ENCODE measurements around the gene CHN1. TPM values are rescaled to one million over a fixed set of nuclear protein-coding genes. Genes with fewer than 3 reads are reported as not detected.

Gene CHN1
- polyA plus RNA-seq, 1 donor, result 8.2 TPM

DNA sequence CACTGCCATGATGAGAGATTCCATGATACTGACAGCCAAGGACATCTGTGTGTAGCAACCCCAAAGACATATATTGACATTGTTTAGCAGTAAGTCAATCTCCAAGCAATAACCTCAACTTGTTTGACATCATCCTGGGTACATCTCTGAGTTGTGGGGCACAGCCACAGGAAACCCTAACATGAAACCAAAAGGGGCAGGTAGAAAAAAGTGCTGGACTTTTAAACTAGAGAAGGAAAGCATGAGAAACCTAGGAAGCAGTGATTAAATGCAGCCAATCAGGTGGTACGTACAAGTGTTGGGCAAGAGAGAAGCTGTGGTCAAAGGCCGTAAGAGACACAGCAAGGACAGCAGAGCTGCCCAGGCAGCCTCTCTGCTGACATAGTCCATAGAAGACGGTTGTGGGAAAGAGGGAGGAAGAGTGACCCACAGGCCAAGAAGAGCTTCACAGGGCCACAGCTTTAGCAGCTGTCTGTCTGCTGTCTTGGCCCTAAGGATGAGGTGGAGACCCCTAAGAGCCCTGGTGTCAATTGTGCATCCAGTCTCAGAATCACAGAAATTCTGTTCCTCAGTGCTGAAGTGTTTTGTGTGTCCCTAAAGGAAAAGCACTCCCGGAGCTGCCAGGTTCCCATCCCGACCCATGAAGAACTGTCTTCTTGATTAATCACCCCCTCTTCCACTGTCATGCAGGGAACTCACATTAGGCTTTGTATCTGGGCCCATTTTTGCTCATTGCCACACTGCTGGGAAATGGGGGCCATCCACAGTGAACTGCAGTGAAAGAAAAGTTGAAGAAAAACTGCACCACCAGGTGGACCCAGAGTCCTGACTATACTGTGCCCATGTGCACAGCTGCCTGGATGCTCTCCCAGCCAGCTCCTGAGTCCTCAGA lies 25.4 kb upstream of the CHN1 start:
- Histone ChIP-seq H3K4me3 (ENCODE audit: low read length) (no peak overlapping the region), H3K27ac (ENCODE audit: low read length) (peak overlapping the region; percentile 29), H3K4me1 (ENCODE audit: control insufficient read depth, insufficient read depth, low read length) (peaks cover 3% of the 10 kb centered on the region), H3K36me3 (ENCODE audit: control insufficient read depth, insufficient read depth, low read length) (no peaks in the 10 kb centered on the region), H3K27me3 (ENCODE audit: control insufficient read depth, insufficient read depth, low read length) (no peaks in the 10 kb centered on the region), H3K9me3 (ENCODE audit: control insufficient read depth, low read depth, low read length) (no peaks in the 10 kb centered on the region)
- DNase-seq, result peak; percentile 74 to 77
- no CpG with 5 or more reads among the region's 5 CpGs for WGBS (ENCODE audit: insufficient coverage, low lambda C conversion rate)

DNA sequence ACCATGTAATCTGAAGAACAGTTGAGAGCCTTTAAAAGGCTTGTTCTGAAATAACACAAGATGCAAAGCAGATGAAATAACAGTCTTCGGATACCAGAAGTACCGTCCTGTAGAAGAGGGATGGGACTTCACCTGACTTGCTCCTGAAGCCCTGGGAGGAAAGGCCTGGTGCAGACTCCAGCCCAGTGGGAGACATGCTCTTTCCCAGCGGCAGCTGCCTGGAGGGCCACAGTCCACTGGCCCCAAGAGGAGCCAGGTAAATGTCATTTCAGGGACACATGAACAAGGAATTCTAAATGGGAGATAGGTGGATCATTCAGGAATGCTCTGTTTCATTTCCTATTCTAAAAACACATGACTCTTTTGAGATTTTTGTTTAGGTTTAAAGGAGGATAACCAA lies 22.6 kb upstream of the CHN1 start:
- H3K36me3 ChIP-seq (ENCODE audit: control insufficient read depth, insufficient read depth, low read length), result no peaks in the 10 kb centered on the region
- H3K27me3 ChIP-seq (ENCODE audit: control insufficient read depth, insufficient read depth, low read length), result no peaks in the 10 kb centered on the region
- H3K27ac ChIP-seq (ENCODE audit: low read length), result no peak overlapping the region
- no peak overlapping the region for H3K4me3 ChIP-seq (ENCODE audit: low read length)
- no peaks in the 10 kb centered on the region for H3K9me3 ChIP-seq (ENCODE audit: control insufficient read depth, low read depth, low read length)
- no CpG with 5 or more reads among the region's 3 CpGs for WGBS (ENCODE audit: insufficient coverage, low lambda C conversion rate)
- DNase-seq, result no peak
- H3K4me1 ChIP-seq (ENCODE audit: control insufficient read depth, insufficient read depth, low read length), result peaks cover 3% of the 10 kb centered on the region

DNA sequence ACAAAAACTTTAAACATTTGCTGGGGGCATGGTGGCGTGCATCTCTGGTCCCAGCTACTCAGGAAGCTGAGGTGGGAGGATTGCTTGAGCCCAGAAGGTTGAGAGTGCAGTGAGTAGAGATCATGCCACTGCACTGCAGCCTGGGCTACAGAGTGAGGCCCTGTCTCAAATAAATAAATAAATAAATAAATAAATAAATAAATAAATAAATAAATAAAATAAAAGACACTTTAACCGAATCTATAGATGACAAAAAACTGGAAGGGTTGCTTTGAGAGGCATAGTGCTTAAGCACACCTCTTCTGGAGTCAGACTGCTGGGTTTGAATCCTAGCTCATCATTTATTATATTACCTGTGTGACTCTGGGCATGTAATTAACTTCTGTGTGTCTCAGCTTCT lies 21.2 kb upstream of the CHN1 start:
- peaks cover 3% of the 10 kb centered on the region for H3K4me1 ChIP-seq (ENCODE audit: control insufficient read depth, insufficient read depth, low read length)
- no peak for DNase-seq
- H3K4me3 ChIP-seq (ENCODE audit: low read length), result no peak overlapping the region
- H3K27ac ChIP-seq (ENCODE audit: low read length), result no peak overlapping the region
- no peaks in the 10 kb centered on the region for H3K9me3 ChIP-seq (ENCODE audit: control insufficient read depth, low read depth, low read length)
- no peaks in the 10 kb centered on the region for H3K36me3 ChIP-seq (ENCODE audit: control insufficient read depth, insufficient read depth, low read length)
- WGBS (ENCODE audit: insufficient coverage, low lambda C conversion rate), result 90% methylated on average over 1 of the region's 2 CpGs
- no peaks in the 10 kb centered on the region for H3K27me3 ChIP-seq (ENCODE audit: control insufficient read depth, insufficient read depth, low read length)

DNA sequence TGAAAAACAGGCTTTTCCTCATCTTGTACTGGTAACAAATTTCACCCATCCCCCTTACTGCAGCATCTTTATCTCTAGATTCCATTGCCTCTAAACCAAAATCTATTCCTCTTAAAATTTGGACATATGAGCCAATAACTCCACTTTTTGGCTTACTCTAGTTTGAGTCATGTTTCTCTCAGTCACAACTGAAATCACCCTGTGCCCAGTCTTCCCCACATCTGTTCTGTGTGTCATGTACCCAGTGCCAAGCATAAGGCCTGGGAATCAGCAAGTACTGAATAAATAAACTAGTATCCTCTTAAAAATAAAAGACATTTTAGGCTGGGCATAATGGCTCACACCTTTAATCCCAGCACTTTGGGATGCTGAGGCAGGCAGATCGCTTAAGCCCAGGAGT lies 20.8 kb upstream of the CHN1 start:
- no peak overlapping the region for H3K4me3 ChIP-seq (ENCODE audit: low read length)
- H3K27me3 ChIP-seq (ENCODE audit: control insufficient read depth, insufficient read depth, low read length), result no peaks in the 10 kb centered on the region
- H3K27ac ChIP-seq (ENCODE audit: low read length), result no peak overlapping the region
- H3K9me3 ChIP-seq (ENCODE audit: control insufficient read depth, low read depth, low read length), result no peaks in the 10 kb centered on the region
- WGBS (ENCODE audit: insufficient coverage, low lambda C conversion rate), result no CpG with 5 or more reads among the region's 1 CpG
- no peaks in the 10 kb centered on the region for H3K36me3 ChIP-seq (ENCODE audit: control insufficient read depth, insufficient read depth, low read length)
- no peak for DNase-seq
- H3K4me1 ChIP-seq (ENCODE audit: control insufficient read depth, insufficient read depth, low read length), result peaks cover 1% of the 10 kb centered on the region

DNA sequence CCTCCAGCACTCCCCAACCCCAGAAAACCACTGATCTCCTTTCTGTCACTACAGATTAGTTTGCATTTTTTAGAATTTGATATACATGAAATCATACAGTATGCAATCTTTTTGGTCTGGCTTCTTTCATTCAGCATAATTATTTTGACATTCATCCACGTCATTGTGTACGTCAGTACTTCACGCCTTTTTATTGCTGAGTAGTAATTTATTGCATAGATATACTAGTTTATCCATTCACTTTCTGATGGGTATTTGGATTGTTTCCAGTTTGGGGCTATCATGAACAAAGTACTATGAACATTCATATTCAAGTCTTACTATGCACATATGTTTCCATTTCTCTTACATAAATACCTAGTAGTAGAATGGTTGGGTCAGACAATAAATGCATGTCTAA lies 20.1 kb upstream of the CHN1 start:
- Histone ChIP-seq H3K27me3 (ENCODE audit: control insufficient read depth, insufficient read depth, low read length) (no peaks in the 10 kb centered on the region), H3K27ac (ENCODE audit: low read length) (no peak overlapping the region), H3K36me3 (ENCODE audit: control insufficient read depth, insufficient read depth, low read length) (no peaks in the 10 kb centered on the region), H3K9me3 (ENCODE audit: control insufficient read depth, low read depth, low read length) (no peaks in the 10 kb centered on the region), H3K4me1 (ENCODE audit: control insufficient read depth, insufficient read depth, low read length) (no peaks in the 10 kb centered on the region), H3K4me3 (ENCODE audit: low read length) (no peak overlapping the region)
- DNase-seq, result no peak
- WGBS (ENCODE audit: insufficient coverage, low lambda C conversion rate), result 83% methylated on average over 1 of the region's 3 CpGs

DNA sequence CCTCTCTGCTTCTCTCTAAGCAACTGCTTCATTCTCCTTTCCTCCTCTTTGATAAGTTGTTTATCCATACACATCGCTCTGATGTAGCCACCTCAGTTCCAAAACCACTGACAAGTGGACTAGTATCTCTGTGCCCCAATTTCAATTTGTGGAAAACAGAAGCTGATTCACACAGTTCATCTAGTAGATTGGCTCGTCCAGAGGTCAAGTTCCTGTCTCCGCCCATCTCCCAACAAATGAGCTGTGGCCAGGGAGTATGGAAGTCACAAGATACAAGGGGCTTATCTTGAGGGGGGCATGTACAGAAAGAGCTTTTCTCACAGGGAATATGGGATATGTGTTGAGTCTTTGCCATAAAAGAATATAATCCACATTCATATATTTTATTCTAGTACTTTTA lies 17.7 kb upstream of the CHN1 start:
- WGBS (ENCODE audit: insufficient coverage, low lambda C conversion rate), result no CpG with 5 or more reads among the region's 3 CpGs

DNA sequence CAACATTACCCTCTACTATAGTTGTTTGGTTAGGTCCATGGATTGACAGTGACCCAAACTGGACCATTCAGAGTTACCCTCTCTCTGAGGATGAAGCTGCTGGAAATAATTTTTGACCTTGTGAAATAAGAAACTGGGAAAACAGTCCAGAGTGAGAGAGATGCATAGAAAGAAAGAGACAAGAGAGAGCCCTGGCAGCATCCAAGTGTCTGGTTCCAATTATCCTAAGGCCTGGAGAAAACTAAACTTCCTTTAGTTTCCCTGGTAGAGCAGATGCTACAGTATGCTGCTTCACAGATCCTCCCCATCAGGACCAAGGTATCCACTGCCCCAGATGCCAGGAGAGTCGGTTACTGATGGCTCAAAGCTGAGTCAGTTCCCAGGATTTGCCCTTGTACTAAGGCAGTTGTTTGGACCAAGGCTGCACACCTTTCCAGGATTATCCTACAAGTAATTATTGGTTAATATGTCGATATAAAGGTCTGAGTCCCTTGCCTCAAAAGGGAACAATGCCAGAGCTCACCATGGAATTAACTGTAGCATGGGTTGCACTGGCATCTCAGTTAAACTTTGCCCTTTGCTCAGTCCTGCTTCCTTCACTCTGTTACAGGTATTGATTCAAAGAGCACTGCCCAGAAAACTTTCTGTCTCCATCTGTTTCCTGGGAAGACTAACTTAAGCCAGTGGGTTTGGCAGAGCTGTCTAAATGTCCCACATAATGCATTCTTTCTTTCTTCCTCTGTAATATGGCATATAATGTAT lies 14.6 kb upstream of the CHN1 start:
- no peak for DNase-seq
- WGBS (ENCODE audit: insufficient coverage, low lambda C conversion rate), result no CpG with 5 or more reads among the region's 2 CpGs
- H3K9me3 ChIP-seq (ENCODE audit: control insufficient read depth, low read depth, low read length), result no peaks in the 10 kb centered on the region
- no peak overlapping the region for H3K27ac ChIP-seq (ENCODE audit: low read length)
- no peaks in the 10 kb centered on the region for H3K4me1 ChIP-seq (ENCODE audit: control insufficient read depth, insufficient read depth, low read length)
- H3K36me3 ChIP-seq (ENCODE audit: control insufficient read depth, insufficient read depth, low read length), result no peaks in the 10 kb centered on the region
- H3K4me3 ChIP-seq (ENCODE audit: low read length), result no peak overlapping the region
- no peaks in the 10 kb centered on the region for H3K27me3 ChIP-seq (ENCODE audit: control insufficient read depth, insufficient read depth, low read length)

More for the DNA sequence above, 17.7 kb upstream of the CHN1 start:
- Histone ChIP-seq H3K27ac (ENCODE audit: low read length) (no peak overlapping the region), H3K9me3 (ENCODE audit: control insufficient read depth, low read depth, low read length) (no peaks in the 10 kb centered on the region), H3K4me3 (ENCODE audit: low read length) (no peak overlapping the region), H3K27me3 (ENCODE audit: control insufficient read depth, insufficient read depth, low read length) (no peaks in the 10 kb centered on the region), H3K36me3 (ENCODE audit: control insufficient read depth, insufficient read depth, low read length) (no peaks in the 10 kb centered on the region), H3K4me1 (ENCODE audit: control insufficient read depth, insufficient read depth, low read length) (no peaks in the 10 kb centered on the region)
- DNase-seq, result no peak

DNA sequence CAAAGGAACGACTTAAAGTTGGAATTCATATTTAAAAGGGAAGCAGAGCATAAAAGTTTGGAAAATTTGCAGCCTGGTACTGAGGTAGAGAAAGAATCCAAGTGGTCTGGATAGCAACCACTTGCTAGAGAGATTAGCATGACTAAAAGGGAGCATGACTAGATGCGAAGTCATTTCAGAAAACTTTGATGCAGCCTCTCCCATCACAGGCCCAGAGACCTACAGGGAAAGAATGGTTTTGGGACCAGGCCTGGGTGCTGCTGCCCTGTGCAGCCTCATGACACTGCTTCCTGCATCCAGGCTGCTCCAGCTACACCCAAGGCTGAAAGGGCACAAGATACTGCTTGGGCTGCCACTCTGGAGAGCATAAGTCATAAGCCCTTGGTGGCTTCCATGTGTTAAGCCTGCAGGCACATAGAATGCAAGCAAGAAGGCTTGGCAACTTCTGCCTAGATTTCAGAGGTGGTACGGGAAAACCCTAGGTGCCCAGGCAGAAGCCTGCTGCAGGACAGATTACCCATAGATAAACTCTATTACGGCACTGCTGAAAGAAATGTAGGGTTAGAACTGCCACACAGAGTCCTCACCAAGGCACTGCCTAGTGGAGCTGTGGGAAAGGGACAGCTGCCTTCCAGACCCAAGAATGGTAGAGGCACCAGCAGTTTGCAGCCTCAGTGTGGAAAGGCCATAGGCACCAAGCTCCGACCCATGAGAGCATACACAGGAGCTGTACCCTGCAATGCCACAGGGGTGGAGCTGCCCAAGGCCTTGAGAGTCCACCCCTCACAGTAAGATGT lies 12.6 kb upstream of the CHN1 start:
- no peaks in the 10 kb centered on the region for H3K27me3 ChIP-seq (ENCODE audit: control insufficient read depth, insufficient read depth, low read length)
- no peak overlapping the region for H3K27ac ChIP-seq (ENCODE audit: low read length)
- no peaks in the 10 kb centered on the region for H3K36me3 ChIP-seq (ENCODE audit: control insufficient read depth, insufficient read depth, low read length)
- H3K9me3 ChIP-seq (ENCODE audit: control insufficient read depth, low read depth, low read length), result no peaks in the 10 kb centered on the region
- H3K4me3 ChIP-seq (ENCODE audit: low read length), result no peak overlapping the region
- no peak for DNase-seq
- H3K4me1 ChIP-seq (ENCODE audit: control insufficient read depth, insufficient read depth, low read length), result no peaks in the 10 kb centered on the region
- WGBS (ENCODE audit: insufficient coverage, low lambda C conversion rate), result no CpG with 5 or more reads among the region's 5 CpGs

DNA sequence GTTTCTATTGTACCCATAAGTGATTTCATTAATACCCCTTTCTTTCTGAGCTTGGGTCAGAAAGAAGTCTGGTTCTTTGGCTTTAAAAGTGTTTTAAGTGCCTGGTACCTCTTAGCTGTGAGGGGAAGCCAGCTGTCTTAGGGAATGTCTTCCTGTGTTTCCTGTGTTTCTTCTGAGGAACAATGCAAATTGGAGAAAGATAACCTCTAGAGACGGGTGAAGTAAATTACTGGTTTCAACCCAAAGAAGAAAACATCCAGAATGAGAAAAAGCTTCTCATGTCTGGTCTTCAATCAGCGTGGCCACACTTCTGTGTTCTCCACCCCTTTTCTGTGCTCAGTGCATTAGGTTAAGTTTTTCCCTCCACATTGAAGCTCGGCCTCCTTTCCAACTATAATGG lies 10.2 kb upstream of the CHN1 start:
- Histone ChIP-seq H3K27me3 (ENCODE audit: control insufficient read depth, insufficient read depth, low read length) (peaks cover 4% of the 10 kb centered on the region), H3K4me3 (ENCODE audit: low read length) (no peak overlapping the region), H3K4me1 (ENCODE audit: control insufficient read depth, insufficient read depth, low read length) (no peaks in the 10 kb centered on the region), H3K27ac (ENCODE audit: low read length) (no peak overlapping the region), H3K36me3 (ENCODE audit: control insufficient read depth, insufficient read depth, low read length) (no peaks in the 10 kb centered on the region), H3K9me3 (ENCODE audit: control insufficient read depth, low read depth, low read length) (no peaks in the 10 kb centered on the region)
- 50% methylated on average over 2 of the region's 3 CpGs for WGBS (ENCODE audit: insufficient coverage, low lambda C conversion rate)
- DNase-seq, result no peak

DNA sequence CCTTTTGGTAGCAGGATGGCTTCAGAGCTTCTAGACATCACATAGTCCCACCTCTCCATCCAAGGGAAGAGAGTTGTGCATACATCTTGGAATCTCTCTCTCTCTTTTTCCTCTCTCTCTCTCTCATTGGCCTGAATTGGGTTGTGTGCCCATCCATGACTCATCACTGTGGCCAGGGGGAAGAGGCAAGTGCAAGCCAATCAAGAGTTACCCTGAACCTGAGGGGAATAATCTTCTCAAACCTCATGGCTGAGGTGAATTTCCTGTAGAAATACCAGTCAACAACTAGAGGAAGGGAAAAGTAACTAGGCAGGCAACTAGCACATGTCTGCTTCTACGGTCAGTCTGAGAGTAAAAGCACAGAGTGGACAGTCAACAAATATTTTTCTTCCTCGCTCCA lies 7.3 kb upstream of the CHN1 start:
- no peaks in the 10 kb centered on the region for H3K9me3 ChIP-seq (ENCODE audit: control insufficient read depth, low read depth, low read length)
- no peaks in the 10 kb centered on the region for H3K4me1 ChIP-seq (ENCODE audit: control insufficient read depth, insufficient read depth, low read length)
- H3K27ac ChIP-seq (ENCODE audit: low read length), result no peak overlapping the region
- no CpG with 5 or more reads among the region's 2 CpGs for WGBS (ENCODE audit: insufficient coverage, low lambda C conversion rate)
- DNase-seq, result no peak
- H3K27me3 ChIP-seq (ENCODE audit: control insufficient read depth, insufficient read depth, low read length), result peaks cover 9% of the 10 kb centered on the region
- no peak overlapping the region for H3K4me3 ChIP-seq (ENCODE audit: low read length)
- no peaks in the 10 kb centered on the region for H3K36me3 ChIP-seq (ENCODE audit: control insufficient read depth, insufficient read depth, low read length)
